ENCODE results near the gene MED8. TPM values are rescaled to one million over a fixed set of nuclear protein-coding genes. Genes with fewer than 3 reads are reported as not detected.

The MED8 gene
- total and polyA plus RNA-seq, 2 of the 8 experiments (the other 6 are each of a cell fraction or from before 2014, with no cell fraction given) = 7.0 to 20.6 TPM

- no peak overlapping the region for H3K14ac ChIP-seq (ENCODE audit: insufficient read length)
- FAIRE-seq (no peak), DNase-seq (ENCODE audit: low read depth in 1 of 2, low spot score in 2 of 2) (peak in 1 of 2 experiments; percentile 13)
- ChIA-PET CTCF (ENCODE audit: partially characterized antibody) (interaction anchor here (0.6 to 1.8 kb wide), 6 partner anchors 8 to 565 kb away, joined by 3 to 6 read pairs (median 3); no protein-coding TSS in a partner anchor), POLR2A (ENCODE audit: partially characterized antibody) (interaction anchor here (1.5 kb wide), 1 partner anchor 11 kb away, joined by 3 read pairs; no protein-coding TSS in a partner anchor)
- no peak overlapping the region for H4K91ac ChIP-seq (replicated peaks; ENCODE audit: insufficient read length, low read length)
- H2BK20ac ChIP-seq (ENCODE audit: low read length) = no peak overlapping the region
- H3K36me3 ChIP-seq (ENCODE audit: control insufficient read depth in 2 of 4, insufficient read depth in 4 of 4, low read length in 3 of 4) = peaks cover 5 to 34% (median 29%) of the 10 kb centered on the region in 4 experiments; a peak in 6 of 8 replicates
- no peak overlapping the region for H2AFZ ChIP-seq (ENCODE audit: low read length)
- H3K79me1 ChIP-seq (ENCODE audit: low read depth, low read length) = no peaks in the 10 kb centered on the region
- no peak overlapping the region for H4K8ac ChIP-seq (ENCODE audit: extremely low read depth, insufficient read depth, low read length)
- peaks cover 2% of the 10 kb centered on the region; the same call in 1 of the 2 replicates for H3K23me2 ChIP-seq (ENCODE audit: low read depth, low read length)
- no peak overlapping the region for H3K27ac ChIP-seq (ENCODE audit: low read depth, low read length)
- peaks cover 0 to 8% (median 5%) of the 10 kb centered on the region in 4 experiments; a peak in 6 of 7 replicates for H3K4me1 ChIP-seq (replicated peaks in 1 of 4; ENCODE audit: control insufficient read depth in 3 of 4, insufficient read depth in 4 of 4, low read length in 3 of 4)
- no peak overlapping the region; the same call in 1 of the 2 replicates for H2BK5ac ChIP-seq (ENCODE audit: low read depth, low read length)
- no peak overlapping the region for H2AK5ac ChIP-seq (ENCODE audit: low read depth, low read length)
- no peak for TF ChIP-seq SAP30 (IDR thresholded peaks at IDR 0.05; ENCODE audit: insufficient read depth, insufficient replicate concordance, low read length)
- no peak for TF ChIP-seq TCF12 (IDR thresholded peaks at IDR 0.05; ENCODE audit: low read depth, low read length)
- peak; percentile 62 to 74 for TF ChIP-seq RAD21 (IDR thresholded peaks at IDR 0.05 in 1 of 2, conservative IDR thresholded peaks at IDR 0.05 in 1 of 2; ENCODE audit: low read depth in 2 of 2, low read length in 2 of 2)
- TF ChIP-seq CTCF (IDR thresholded peaks at IDR 0.05; ENCODE audit: control extremely low read depth in 1 of 3, insufficient read depth in 1 of 3, low read depth in 1 of 3, low read length in 3 of 3) = peak; percentile 27 to 50 (median 41); a peak in 3 of 4 replicates
- TF ChIP-seq RBBP5 (IDR thresholded peaks at IDR 0.05; ENCODE audit: borderline replicate concordance, low read depth, low read length) = no peak
- no peak for TF ChIP-seq CTBP2 (IDR thresholded peaks at IDR 0.05; ENCODE audit: borderline replicate concordance, insufficient read depth, insufficient read length, low read length)
- H3K9me3 ChIP-seq (ENCODE audit: insufficient read depth in 2 of 2, low read depth in 1 of 2, low read length in 1 of 2) = no peaks in the 10 kb centered on the region
- 76% methylated on average over 9 of the region's 12 CpGs; no CpG with 5 or more reads in 1 of the 2 experiments for WGBS, 2 experiments (ENCODE audit: extremely low coverage in 1 of 2, insufficient coverage in 1 of 2, insufficient read length in 1 of 2, insufficient replicate concordance in 2 of 2, low coverage in 1 of 2, low lambda C conversion rate in 2 of 2, missing lambda C conversion rate in 1 of 2)
- H3K56ac ChIP-seq (replicated peaks; ENCODE audit: insufficient read length, low read depth, low read length) = no peak overlapping the region
- no peak overlapping the region for H4K5ac ChIP-seq (ENCODE audit: insufficient read length, low read depth, low read length)
- no peak overlapping the region for H3K4me3 ChIP-seq (ENCODE audit: extremely low read depth in 1 of 4, insufficient read depth in 2 of 4, low read depth in 3 of 4, low read length in 4 of 4)
- 0 out of 4 replicates have a peak overlapping the region, but pooled peaks of 1 of the 2 experiments have one; percentile 2 for H3K4me2 ChIP-seq (ENCODE audit: insufficient read depth in 1 of 2, low read depth in 2 of 2, low read length in 2 of 2)
- peaks cover 0 to 2% of the 10 kb centered on the region in 2 experiments for H4K20me1 ChIP-seq (replicated peaks in 1 of 2; ENCODE audit: control insufficient read depth in 1 of 2, insufficient read depth in 2 of 2, low read length in 2 of 2)
- no peak overlapping the region for H3K18ac ChIP-seq (ENCODE audit: extremely low read depth, low read length)
- H3K4ac ChIP-seq (replicated peaks; ENCODE audit: insufficient read length, low read depth, low read length) = no peak overlapping the region
- no peak overlapping the region for H3K9ac ChIP-seq (replicated peaks in 1 of 4; ENCODE audit: extremely low read depth in 1 of 4, low read depth in 3 of 4, low read length in 3 of 4)
- H3K23ac ChIP-seq (ENCODE audit: insufficient read length) = no peak overlapping the region
- no peak overlapping the region for H2BK12ac ChIP-seq (ENCODE audit: low read depth, low read length)
- H2BK120ac ChIP-seq (replicated peaks; ENCODE audit: low read depth, low read length) = no peak overlapping the region
- H3K27me3 ChIP-seq (replicated peaks in 1 of 4; ENCODE audit: control insufficient read depth in 3 of 4, extremely low read depth in 1 of 4, insufficient read depth in 3 of 4, low read length in 3 of 4) = no peaks in the 10 kb centered on the region
- no peak overlapping the region for H2BK15ac ChIP-seq (ENCODE audit: low read length)
- H3K79me2 ChIP-seq (ENCODE audit: control insufficient read depth in 1 of 2, insufficient read depth in 2 of 2, low read length in 2 of 2) = no peaks in the 10 kb centered on the region
These were observed 32.6 kb upstream of the MED8 start for GRCh38 chr1:43421976-43422750.

Measured in H1 (cell line).